ENCODE results near the gene ACKR2.
"Not testable (repeated sequence)": the region's sequence is repeated elsewhere in the genome, so short reads cannot be mapped to it uniquely, and the experiment has no call there.

ACKR2 gene

DNA sequence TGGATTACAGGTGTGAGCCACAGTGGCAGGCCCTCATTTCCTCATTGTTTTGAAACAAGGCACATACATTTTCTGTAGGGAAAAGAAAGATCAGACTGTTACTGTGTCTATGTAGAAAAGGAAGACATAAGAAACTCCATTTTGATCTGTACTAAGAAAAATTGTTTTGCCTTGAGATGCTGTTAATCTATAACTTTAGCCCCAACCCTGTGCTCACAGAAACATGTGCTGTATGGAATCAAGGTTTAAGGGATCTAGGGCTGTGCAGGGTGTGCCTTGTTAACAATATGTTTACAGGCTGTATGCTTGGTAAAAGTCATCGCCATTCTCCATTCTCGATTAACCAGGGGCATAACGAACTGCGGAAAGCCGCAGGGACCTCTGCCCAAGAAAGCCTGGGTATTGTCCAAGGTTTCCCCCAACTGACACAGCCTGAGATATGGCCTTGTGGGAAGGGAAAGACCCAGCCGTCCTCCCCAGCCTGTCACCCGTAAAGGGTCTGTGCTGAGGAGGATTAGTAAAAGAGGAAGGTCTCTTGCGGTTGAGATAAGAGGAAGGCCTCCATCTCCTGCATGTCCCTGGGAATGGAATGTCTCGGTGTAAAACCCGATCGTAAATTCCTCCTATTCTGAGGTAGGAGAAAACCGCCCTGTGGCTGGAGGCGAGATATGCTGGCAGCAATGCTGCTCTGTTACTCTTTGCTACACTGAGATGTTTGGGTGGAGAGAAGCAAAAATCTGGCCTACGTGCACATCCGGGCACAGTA is 2.1 kb downstream of the ACKR2 start:
- not testable (repeated sequence) for H3K27ac Mint-ChIP-seq; DNase-seq (ENCODE audit: low spot score in 2 of 2); H3K4me3 Mint-ChIP-seq

GRCh38 chr3:42814246-42814645 is 5.0 kb downstream of the ACKR2 start:
- Mint-ChIP-seq H3K4me1 (no peaks in the 10 kb centered on the region), H3K4me3 (no peak overlapping the region), H3K36me3 (no peaks in the 10 kb centered on the region), H3K9me3 (no peaks in the 10 kb centered on the region), H3K27ac (no peak overlapping the region)
- ATAC-seq (no peak), DNase-seq (ENCODE audit: low spot score in 2 of 2) (no peak)

More for the DNA sequence above, 2.1 kb downstream of the ACKR2 start:
- H3K4me1 Mint-ChIP-seq, ATAC-seq, H3K36me3 Mint-ChIP-seq, H3K9me3 Mint-ChIP-seq: not testable (repeated sequence)

GRCh38 chr3:42814914-42815507 is 5.8 kb downstream of the ACKR2 start:
- DNase-seq (ENCODE audit: low spot score in 2 of 2) (no peak), ATAC-seq (no peak)
- Mint-ChIP-seq H3K27ac (no peak overlapping the region), H3K9me3 (no peaks in the 10 kb centered on the region), H3K4me3 (no peak overlapping the region), H3K4me1 (no peaks in the 10 kb centered on the region), H3K36me3 (no peaks in the 10 kb centered on the region)

DNA sequence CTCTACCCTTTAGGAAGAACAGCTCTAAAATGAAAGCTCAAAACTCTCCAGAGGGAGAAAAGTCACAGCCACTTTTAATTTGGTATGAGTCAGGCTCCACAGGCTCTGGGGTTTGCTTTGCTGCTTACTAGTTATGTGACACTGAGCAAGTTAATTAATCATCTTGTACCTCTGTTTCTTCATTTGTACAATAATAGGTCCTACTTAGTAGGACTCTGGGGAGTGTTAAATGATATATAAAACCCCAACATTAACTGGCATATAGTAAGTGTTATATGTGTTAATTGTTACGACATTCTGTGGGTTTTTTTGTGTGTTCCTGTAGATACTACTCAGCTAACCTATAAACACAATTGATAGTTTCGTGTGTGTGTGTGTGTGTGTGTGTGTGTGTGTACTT is 6.6 kb downstream of the ACKR2 start:
- Mint-ChIP-seq H3K27ac (no peak overlapping the region), H3K36me3 (no peaks in the 10 kb centered on the region), H3K4me3 (no peak overlapping the region), H3K4me1 (no peaks in the 10 kb centered on the region), H3K9me3 (no peaks in the 10 kb centered on the region)
- ATAC-seq (peak; percentile 43), DNase-seq (ENCODE audit: low spot score in 2 of 2) (no peak)

- no peaks in the 10 kb centered on the region for H3K36me3 Mint-ChIP-seq
These were observed 10.2 kb downstream of the ACKR2 start for GRCh38 chr3:42819351-42819965.

DNA sequence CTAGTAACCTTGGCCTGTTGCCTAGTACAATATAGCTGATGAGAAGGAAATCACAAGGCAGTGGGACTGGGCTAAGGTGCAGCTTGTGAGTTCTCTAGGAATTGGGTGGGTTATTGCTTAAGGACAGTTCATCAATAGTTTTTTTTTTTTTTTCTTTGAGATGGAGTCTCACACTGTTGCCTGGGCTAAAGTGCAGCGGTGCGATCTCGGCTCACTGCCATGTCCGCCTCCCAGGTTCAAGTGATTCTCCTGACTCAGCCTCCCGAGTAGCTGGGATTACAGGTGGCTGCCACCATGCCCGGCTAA is 11.5 kb downstream of the ACKR2 start:
- ATAC-seq: no peak
- no peak overlapping the region for H3K27ac Mint-ChIP-seq

More at GRCh38 chr3:42819351-42819965, 10.2 kb downstream of the ACKR2 start:
- Mint-ChIP-seq H3K4me1 (no peaks in the 10 kb centered on the region), H3K4me3 (no peak overlapping the region), H3K9me3 (no peaks in the 10 kb centered on the region), H3K27ac (no peak overlapping the region)
- no peak for DNase-seq (ENCODE audit: low spot score in 2 of 2)
- ATAC-seq: no peak

GRCh38 chr3:42822828-42823227 is 13.6 kb downstream of the ACKR2 start:
- Mint-ChIP-seq H3K4me3 (no peak overlapping the region), H3K9me3 (no peaks in the 10 kb centered on the region), H3K4me1 (no peaks in the 10 kb centered on the region), H3K27ac (peak overlapping the region; percentile 12), H3K36me3 (no peaks in the 10 kb centered on the region)
- ATAC-seq (no peak), DNase-seq (ENCODE audit: low spot score in 2 of 2) (no peak)

More for the DNA sequence above, 11.5 kb downstream of the ACKR2 start:
- H3K9me3 Mint-ChIP-seq: no peaks in the 10 kb centered on the region
- H3K36me3 Mint-ChIP-seq: no peaks in the 10 kb centered on the region
- no peak overlapping the region for H3K4me3 Mint-ChIP-seq
- H3K4me1 Mint-ChIP-seq: no peaks in the 10 kb centered on the region
- DNase-seq (ENCODE audit: low spot score in 2 of 2): no peak

- Mint-ChIP-seq H3K4me3 (no peak overlapping the region), H3K27ac (peak overlapping the region; percentile 12), H3K36me3 (no peaks in the 10 kb centered on the region), H3K9me3 (no peaks in the 10 kb centered on the region), H3K4me1 (no peaks in the 10 kb centered on the region)
- ATAC-seq: no peak
- no peak for DNase-seq (ENCODE audit: low spot score in 2 of 2)
These were observed 14.1 kb downstream of the ACKR2 start for GRCh38 chr3:42823351-42823750.

DNA sequence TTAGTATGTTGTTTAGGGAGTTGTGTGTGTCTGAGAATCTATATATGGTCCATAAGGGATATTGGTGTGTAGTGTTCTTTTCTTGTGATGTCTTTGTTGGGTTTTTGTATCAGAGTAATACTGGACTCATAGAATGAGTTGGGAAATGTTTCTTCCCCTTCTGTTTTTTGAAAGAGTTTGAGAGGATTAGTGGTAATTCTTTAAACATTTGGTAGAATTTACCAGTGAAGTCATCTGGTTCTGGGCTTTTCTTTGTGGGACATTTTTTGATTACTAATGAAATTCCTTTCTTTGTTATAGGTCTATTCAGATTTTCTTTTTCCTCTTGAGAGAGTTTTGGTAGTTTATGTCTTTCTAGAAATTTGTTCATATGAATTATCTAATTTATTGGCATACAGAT is 16.9 kb downstream of the ACKR2 start:
- H3K4me1 Mint-ChIP-seq: no peaks in the 10 kb centered on the region
- no peak overlapping the region for H3K27ac Mint-ChIP-seq
- no peaks in the 10 kb centered on the region for H3K36me3 Mint-ChIP-seq
- ATAC-seq (no peak), DNase-seq (ENCODE audit: low spot score in 2 of 2) (no peak)
- no peak overlapping the region for H3K4me3 Mint-ChIP-seq
- no peaks in the 10 kb centered on the region for H3K9me3 Mint-ChIP-seq

GRCh38 chr3:42827023-42827422 is 17.8 kb downstream of the ACKR2 start:
- no peaks in the 10 kb centered on the region for H3K9me3 Mint-ChIP-seq
- no peaks in the 10 kb centered on the region for H3K36me3 Mint-ChIP-seq
- H3K27ac Mint-ChIP-seq: no peak overlapping the region
- no peak for DNase-seq (ENCODE audit: low spot score in 2 of 2)
- no peak for ATAC-seq
- H3K4me3 Mint-ChIP-seq: no peak overlapping the region
- no peaks in the 10 kb centered on the region for H3K4me1 Mint-ChIP-seq

GRCh38 chr3:42827654-42828053 is 18.4 kb downstream of the ACKR2 start:
- no peaks in the 10 kb centered on the region for H3K9me3 Mint-ChIP-seq
- DNase-seq (ENCODE audit: low spot score in 2 of 2) (no peak), ATAC-seq (no peak)
- no peaks in the 10 kb centered on the region for H3K4me1 Mint-ChIP-seq
- H3K27ac Mint-ChIP-seq: no peak overlapping the region
- no peak overlapping the region for H3K4me3 Mint-ChIP-seq
- no peaks in the 10 kb centered on the region for H3K36me3 Mint-ChIP-seq

- Mint-ChIP-seq H3K4me1 (no peaks in the 10 kb centered on the region), H3K27ac (no peak overlapping the region), H3K9me3 (no peaks in the 10 kb centered on the region), H3K4me3 (no peak overlapping the region), H3K36me3 (no peaks in the 10 kb centered on the region)
- DNase-seq (ENCODE audit: low spot score in 2 of 2) (no peak), ATAC-seq (no peak)
These were observed 19.9 kb downstream of the ACKR2 start for GRCh38 chr3:42829083-42829627.

- DNase-seq (ENCODE audit: low spot score in 2 of 2): no peak
- Mint-ChIP-seq H3K4me1 (no peaks in the 10 kb centered on the region), H3K27ac (no peak overlapping the region), H3K9me3 (no peaks in the 10 kb centered on the region), H3K36me3 (no peaks in the 10 kb centered on the region), H3K4me3 (no peak overlapping the region)
- ATAC-seq: no peak
These were observed 20.6 kb downstream of the ACKR2 start for GRCh38 chr3:42829628-42830436.

DNA sequence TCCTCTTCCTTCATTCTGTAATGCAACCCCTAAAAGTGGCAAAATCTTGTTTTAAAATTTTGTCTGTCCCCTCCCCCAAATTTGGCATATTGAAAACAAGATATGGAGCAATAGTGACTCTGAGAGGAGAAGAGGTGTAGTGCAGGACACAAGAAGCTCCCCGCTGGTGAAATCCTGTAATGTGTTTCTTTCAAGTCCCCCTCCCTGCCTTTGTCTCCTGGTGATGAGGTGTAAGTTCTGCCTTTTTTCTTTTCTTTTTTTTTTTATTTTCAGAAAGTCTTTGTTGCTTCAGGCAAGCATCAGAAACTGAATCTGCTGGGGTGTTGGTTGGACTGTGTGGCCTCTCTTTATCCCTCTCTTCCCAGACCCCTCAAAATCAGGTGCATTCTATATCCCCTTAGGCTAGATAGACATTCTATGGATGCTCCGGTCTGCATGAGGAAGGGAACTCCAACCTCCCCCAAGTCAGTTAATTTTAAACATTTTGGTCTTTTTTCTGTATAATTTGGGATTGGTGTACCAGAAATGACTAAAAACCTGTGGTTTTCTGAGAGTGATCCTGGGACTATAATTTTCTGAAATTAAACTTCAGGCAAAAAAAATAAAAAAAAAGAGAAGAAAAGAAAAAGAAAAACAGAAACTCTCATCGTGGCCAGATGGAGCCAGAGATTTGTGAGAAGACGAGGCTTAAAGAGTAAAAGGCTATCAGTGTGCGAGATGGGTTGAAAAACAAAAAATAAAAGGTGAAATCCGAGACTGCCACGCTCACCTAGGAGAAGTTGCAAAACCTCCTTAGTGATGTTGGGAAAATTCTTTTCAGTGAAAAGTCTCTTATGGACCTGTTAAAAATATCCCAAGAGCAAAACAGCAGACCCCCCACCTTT is 21.4 kb downstream of the ACKR2 start:
- Mint-ChIP-seq H3K27ac (no peak overlapping the region), H3K36me3 (no peaks in the 10 kb centered on the region), H3K4me3 (no peak overlapping the region), H3K4me1 (no peaks in the 10 kb centered on the region), H3K9me3 (no peaks in the 10 kb centered on the region)
- no peak for ATAC-seq
- DNase-seq (ENCODE audit: low spot score in 2 of 2): no peak

Measured in stimulated activated effector memory CD8-positive, alpha-beta T cell treated with anti-CD3 and anti-CD28 coated beads, Interleukin-12 subunit alpha, Interleukin-12 subunit beta, amount 100 ng/mL, for 72 hours (primary cell).